MM.1S (cell line): ENCODE measurements around the gene ODAD4.

Source experiments
- EZH2 ChIP-seq: fragments of 300-600 bp; sonication (generic); optimal IDR thresholded peaks from 2 replicates; pipeline ENCODE3; 2017; ENCODE audit warnings: low read depth, mild to moderate bottlenecking, antibody characterized with exemption, low read length, mixed read lengths
- TF ChIP-seq, protein P1 (sequence below): fragments of 300-600 bp; sonication (generic); IDR thresholded peaks from 2 replicates; pipeline ENCODE4 v1.5.1; 2016; ENCODE audit warnings: antibody characterized with exemption, low read length, mixed read lengths

DNA sequence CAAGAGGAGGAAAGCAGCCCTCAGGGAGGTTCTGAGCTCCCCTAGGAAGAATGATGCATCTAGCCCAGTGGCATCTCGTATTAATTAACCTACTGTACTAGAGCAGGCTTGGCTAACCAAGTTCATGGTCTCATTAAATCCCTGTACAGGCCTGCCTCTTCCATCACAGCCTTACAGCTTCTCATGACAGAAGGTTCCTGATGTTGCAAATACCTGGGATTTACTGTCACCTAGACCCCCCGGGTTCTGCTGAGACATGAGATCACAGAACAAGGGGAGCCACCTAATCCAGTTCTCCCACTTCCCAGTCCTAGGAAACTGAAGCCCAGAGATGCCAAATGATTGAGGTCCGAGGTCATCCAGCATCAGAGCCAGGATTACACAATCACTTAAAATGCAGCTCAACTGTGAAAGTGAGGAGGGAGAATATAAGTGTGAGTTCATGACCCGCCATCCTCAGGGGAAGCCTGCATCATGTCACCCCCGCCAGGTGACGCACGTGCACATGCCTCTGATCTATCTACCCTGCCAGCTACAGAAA, 35.6 kb upstream of the ODAD4 start:
- TF ChIP-seq, protein P1, sequence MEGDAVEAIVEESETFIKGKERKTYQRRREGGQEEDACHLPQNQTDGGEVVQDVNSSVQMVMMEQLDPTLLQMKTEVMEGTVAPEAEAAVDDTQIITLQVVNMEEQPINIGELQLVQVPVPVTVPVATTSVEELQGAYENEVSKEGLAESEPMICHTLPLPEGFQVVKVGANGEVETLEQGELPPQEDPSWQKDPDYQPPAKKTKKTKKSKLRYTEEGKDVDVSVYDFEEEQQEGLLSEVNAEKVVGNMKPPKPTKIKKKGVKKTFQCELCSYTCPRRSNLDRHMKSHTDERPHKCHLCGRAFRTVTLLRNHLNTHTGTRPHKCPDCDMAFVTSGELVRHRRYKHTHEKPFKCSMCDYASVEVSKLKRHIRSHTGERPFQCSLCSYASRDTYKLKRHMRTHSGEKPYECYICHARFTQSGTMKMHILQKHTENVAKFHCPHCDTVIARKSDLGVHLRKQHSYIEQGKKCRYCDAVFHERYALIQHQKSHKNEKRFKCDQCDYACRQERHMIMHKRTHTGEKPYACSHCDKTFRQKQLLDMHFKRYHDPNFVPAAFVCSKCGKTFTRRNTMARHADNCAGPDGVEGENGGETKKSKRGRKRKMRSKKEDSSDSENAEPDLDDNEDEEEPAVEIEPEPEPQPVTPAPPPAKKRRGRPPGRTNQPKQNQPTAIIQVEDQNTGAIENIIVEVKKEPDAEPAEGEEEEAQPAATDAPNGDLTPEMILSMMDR = no peak
- no peak for TF ChIP-seq EZH2
